Sigmoid colon (tissue), 3 donors: ENCODE measurements around the gene PTPRD.

Experiments used
- CTCF ChIP-seq, 4 experiments: fragments of 450-650 bp in 3 of 4; fragments of 200-600 bp in 1 of 4; IDR thresholded peaks; one replicate each; pipeline ENCODE4 v1.5.1; 2016 to 2019; ENCODE audit warnings: antibody characterized with exemption in 4 of 4, mild to moderate bottlenecking in 3 of 4, moderate library complexity in 2 of 4
- POLR2A ChIP-seq, 2 donors: fragments of 450-650 bp; IDR thresholded peaks; one replicate each; pipeline ENCODE4 v1.6.1; 2016; ENCODE audit warnings: antibody characterized with exemption in 2 of 2, mild to moderate bottlenecking in 2 of 2, moderate library complexity in 2 of 2

- no peak for TF ChIP-seq CTCF (IDR thresholded peaks at IDR 0.05)
- TF ChIP-seq POLR2A (IDR thresholded peaks at IDR 0.05) = no peak
Observed at GRCh38 chr9:8857068-8857925, 1755.5 kb downstream of the PTPRD start.
